GM12865 (cell line): ENCODE results near the gene ACTR2.
"Not testable (repeated sequence)": the region's sequence is repeated elsewhere in the genome, so short reads cannot be mapped to it uniquely, and the experiment has no call there.

Source experiments
- DNase-seq: peaks from one replicate; pipeline ENCODE4 v3.0.0; 2010; ENCODE audit warnings: low read depth
- H3K4me3 ChIP-seq: 2 replicates; pipeline ENCODE4 v1.5.1; 2011; ENCODE audit warnings: mild to moderate bottlenecking, low read depth, low read length, control low read depth
- TF ChIP-seq, protein P1 (sequence below): IDR thresholded peaks from 2 replicates; pipeline ENCODE4 v1.5.1; 2011; ENCODE audit warnings: low read length, control low read depth, low read depth, inconsistent platforms; ENCODE audit not compliant: insufficient read depth; ENCODE audit errors: missing control alignments

Gene ACTR2

GRCh38 chr2:65214361-65214760, 13.3 kb upstream of the ACTR2 start:
- DNase-seq = no peak
- no peak overlapping the region for H3K4me3 ChIP-seq
- TF ChIP-seq, protein P1, sequence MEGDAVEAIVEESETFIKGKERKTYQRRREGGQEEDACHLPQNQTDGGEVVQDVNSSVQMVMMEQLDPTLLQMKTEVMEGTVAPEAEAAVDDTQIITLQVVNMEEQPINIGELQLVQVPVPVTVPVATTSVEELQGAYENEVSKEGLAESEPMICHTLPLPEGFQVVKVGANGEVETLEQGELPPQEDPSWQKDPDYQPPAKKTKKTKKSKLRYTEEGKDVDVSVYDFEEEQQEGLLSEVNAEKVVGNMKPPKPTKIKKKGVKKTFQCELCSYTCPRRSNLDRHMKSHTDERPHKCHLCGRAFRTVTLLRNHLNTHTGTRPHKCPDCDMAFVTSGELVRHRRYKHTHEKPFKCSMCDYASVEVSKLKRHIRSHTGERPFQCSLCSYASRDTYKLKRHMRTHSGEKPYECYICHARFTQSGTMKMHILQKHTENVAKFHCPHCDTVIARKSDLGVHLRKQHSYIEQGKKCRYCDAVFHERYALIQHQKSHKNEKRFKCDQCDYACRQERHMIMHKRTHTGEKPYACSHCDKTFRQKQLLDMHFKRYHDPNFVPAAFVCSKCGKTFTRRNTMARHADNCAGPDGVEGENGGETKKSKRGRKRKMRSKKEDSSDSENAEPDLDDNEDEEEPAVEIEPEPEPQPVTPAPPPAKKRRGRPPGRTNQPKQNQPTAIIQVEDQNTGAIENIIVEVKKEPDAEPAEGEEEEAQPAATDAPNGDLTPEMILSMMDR = no peak

GRCh38 chr2:65214843-65215242, 12.8 kb upstream of the ACTR2 start:
- TF ChIP-seq, protein P1 = no peak
- DNase-seq = no peak
- no peak overlapping the region for H3K4me3 ChIP-seq

- no peak overlapping the region for H3K4me3 ChIP-seq
- DNase-seq = no peak
- TF ChIP-seq, protein P1 = no peak
Measured at GRCh38 chr2:65215946-65216345, 11.7 kb upstream of the ACTR2 start.

DNA sequence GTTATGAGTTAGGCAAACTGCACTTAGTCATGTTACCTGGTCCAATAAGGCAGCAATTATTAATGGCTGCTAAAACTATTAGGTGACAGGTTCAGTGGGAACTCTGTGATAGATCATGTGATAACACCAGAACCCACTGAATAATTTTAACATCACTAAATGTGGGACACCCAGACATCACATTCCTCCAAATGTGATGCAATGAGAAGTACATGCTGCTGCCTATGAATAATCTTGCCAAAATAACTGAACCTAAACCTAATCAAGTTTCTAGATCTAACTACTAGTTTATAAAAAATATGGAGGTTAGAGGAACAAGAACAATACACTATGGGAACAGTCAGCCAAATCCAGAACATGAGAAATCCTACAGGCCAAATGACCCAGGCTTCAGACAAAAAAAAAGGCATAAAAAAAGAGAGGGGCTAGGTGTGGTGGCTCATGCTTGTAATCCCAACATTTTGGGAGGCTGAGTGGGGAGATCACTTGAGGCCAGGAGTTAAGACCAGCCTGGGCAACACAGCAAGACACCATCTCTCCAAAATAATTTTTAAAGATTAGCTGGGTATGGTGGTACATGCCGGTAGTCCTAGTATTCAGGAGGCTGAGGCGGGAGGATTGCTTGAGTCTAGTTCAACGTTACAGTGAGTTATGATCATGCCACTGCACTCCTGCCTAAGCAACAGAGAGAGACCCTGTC, 7.0 kb upstream of the ACTR2 start:
- TF ChIP-seq, protein P1 = no peak
- no peak overlapping the region for H3K4me3 ChIP-seq
- no peak for DNase-seq

DNA sequence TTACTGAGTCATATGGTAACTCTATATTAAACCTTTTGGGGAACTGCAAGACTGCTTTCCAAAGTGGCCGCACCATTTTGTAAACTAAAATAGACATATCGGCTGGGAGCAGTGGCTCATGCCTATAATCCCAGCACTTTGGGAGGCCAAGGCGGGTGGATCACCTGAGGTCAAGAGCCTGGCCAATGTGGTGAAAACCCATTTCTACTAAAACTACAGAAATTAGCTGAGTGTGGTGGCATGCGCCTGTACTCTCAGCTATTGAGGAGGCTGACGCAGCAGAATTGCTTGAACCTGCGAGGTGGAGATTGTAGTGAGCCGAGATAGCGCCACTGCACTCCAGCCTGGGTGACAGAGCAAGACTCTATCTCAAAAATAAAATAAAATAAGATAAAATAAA, 6.4 kb upstream of the ACTR2 start:
- not testable (repeated sequence) for H3K4me3 ChIP-seq, DNase-seq

DNA sequence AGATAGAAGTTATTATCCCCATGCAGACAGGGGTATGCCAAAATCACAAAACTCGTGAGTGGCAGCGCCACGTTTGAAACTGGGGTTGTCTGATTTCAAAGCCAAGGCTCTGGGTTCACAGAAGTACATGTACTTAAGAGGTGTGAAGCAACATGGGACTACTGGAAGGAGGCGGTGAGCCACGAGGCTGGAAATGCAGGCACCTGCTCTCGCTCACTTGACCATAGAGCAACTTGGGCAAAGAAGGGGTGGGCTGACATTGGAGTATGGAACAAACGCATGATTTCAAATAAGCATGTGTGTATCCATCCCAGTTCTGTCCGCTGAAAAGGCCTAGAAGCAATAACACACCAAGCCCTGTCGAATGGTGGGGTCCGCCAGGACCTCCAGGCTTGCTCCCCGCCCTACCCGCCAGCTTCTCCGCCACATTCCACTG, 593 bp upstream of the ACTR2 start:
- H3K4me3 ChIP-seq = peak overlapping the region; percentile 97

GRCh38 chr2:65228263-65228750, 676 bp downstream of the ACTR2 start:
- H3K4me3 ChIP-seq = peak overlapping the region; percentile 97
- TF ChIP-seq, protein P1 = no peak
- DNase-seq = peak; percentile 85

More for the DNA sequence above, 593 bp upstream of the ACTR2 start:
- DNase-seq = peak; percentile 53
- TF ChIP-seq, protein P1 = no peak
